GM13976 (cell line): ENCODE measurements around the gene SRCAP.
A peak's percentile ranks its signal among the peaks of the same experiment; 100 is the strongest.

Experiments used
- DNase-seq: peaks from one replicate; pipeline ENCODE4 v3.0.0; 2012; ENCODE audit warnings: low spot score
- CTCF ChIP-seq: IDR thresholded peaks from 2 replicates; pipeline ENCODE4 v1.5.1; 2012; ENCODE audit warnings: borderline replicate concordance, mild to moderate bottlenecking; ENCODE audit not compliant: insufficient read depth; ENCODE audit errors: extremely low read depth, missing control alignments, control extremely low read depth
- in situ Hi-C: fragments of 300-500 bp; cut with MboI; formaldehyde crosslinking; loops from one replicate; pipeline ENCODE4 v1.12.0; 2022; ENCODE audit warnings: low sequenced_read_pairs, mixed read lengths, inconsistent platforms; ENCODE audit not compliant: unreplicated experiment

The SRCAP gene

DNA sequence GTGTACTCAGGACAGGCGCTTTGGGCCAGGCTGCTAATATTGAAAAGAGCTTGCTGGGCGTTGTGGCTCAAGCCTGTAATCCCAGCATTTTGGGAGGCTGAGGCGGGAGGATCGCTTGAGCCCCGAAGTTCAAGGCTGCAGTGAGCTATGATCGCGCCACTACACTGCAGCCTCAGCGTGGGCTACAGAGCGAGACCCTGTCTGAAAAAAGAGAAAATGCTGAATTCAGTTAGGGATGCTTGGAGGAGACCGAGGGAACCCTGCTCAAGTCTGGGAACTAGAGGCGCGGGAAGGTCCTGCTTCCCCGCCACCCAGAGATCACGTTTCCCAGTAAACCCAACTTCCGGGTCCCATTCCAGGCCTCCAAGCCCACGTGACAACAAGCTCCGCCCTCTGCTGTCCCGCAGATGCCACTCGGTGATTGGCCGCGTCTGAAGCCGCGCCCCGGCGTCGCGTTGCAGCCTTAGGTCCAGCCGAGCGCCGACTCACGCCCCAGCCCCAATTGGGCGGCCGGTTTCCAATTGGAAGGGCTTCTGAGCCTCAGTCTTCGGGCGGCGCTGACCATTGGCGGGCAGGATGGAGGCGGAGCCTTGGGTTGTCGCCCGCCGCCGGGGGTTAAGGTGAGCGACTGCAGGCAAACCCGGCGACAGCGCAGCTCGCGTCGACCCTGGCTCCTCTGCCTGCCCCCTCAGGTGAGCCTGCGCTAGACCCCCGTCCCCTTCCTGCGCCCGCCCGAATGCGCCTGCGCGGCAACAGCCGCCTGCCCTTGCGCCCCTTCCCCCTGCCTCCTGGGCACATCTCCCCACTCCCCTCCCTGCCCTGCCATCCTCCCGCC lies 49.0 kb downstream of the SRCAP start, which contains the start of gene PHKG2:
Gene PHKG2, plus strand, starts transcription at position 627 of the 835 bp plus-strand sequence. CDS start 396 bp downstream, outside the sequence.
- in situ Hi-C loops = no loop called here
- TF ChIP-seq CTCF = no peak

GRCh38 chr16:30748634-30749445 lies 49.9 kb downstream of the SRCAP start:
- DNase-seq = peak; percentile 66
- in situ Hi-C loops = no loop called here
- TF ChIP-seq CTCF = no peak

More for the DNA sequence above, 49.0 kb downstream of the SRCAP start, which contains the start of gene PHKG2:
- DNase-seq = peak; percentile 99

GRCh38 chr16:30750201-30750600 lies 51.2 kb downstream of the SRCAP start:
- in situ Hi-C loops = no loop called here
- DNase-seq = no peak
- no peak for TF ChIP-seq CTCF

- in situ Hi-C loops = no loop called here
- TF ChIP-seq CTCF = no peak
- no peak for DNase-seq
Observed at GRCh38 chr16:30750876-30751465, 52.0 kb downstream of the SRCAP start.

DNA sequence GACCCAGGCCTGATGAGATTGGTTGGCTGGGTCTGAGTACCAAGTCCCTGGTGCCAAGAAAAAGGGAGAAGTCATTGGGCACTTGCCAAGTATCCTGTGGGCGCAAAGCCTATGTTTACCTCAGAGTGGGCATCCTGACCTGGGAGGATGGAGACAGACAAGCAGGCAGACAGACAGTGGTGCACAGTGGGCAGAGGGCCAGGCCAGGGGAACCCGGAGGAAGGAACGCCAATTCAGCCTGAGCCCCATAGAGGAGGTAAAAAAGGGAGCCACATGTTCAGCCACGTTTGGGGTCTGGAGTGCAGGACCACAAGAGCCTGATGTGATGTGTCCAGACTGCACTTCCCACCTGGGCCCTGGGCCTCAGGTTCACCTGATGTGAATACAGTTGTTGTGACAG lies 54.6 kb downstream of the SRCAP start:
- DNase-seq = no peak
- no peak for TF ChIP-seq CTCF
- in situ Hi-C loops = no loop called here
